ENCODE results near the gene SLMAP.

GRCh38 chr3:57968501-57968900 is 212.4 kb downstream of the SLMAP start:
- TF ChIP-seq POLR2AphosphoS5 (IDR thresholded peaks at IDR 0.05; ENCODE audit: low read depth, low read length), result no peak
- TF ChIP-seq CTCF (IDR thresholded peaks at IDR 0.05), result no peak
- TF ChIP-seq, protein P1, sequence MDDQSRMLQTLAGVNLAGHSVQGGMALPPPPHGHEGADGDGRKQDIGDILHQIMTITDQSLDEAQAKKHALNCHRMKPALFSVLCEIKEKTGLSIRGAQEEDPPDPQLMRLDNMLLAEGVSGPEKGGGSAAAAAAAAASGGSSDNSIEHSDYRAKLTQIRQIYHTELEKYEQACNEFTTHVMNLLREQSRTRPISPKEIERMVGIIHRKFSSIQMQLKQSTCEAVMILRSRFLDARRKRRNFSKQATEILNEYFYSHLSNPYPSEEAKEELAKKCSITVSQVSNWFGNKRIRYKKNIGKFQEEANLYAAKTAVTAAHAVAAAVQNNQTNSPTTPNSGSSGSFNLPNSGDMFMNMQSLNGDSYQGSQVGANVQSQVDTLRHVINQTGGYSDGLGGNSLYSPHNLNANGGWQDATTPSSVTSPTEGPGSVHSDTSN (IDR thresholded peaks at IDR 0.05), result no peak
- TF ChIP-seq MXI1 (IDR thresholded peaks at IDR 0.05; ENCODE audit: low read depth, low read length), result no peak
- no peak for TF ChIP-seq RCOR1 (IDR thresholded peaks at IDR 0.05; ENCODE audit: low read length)

All from SK-N-SH (cell line).